Right kidney (tissue), 9 donors: Measurements from ENCODE around the gene HHIP.

Experiments
- DNase-seq: peaks from one replicate; pipeline ENCODE4 v3.0.0-alpha.2; 2016
- long read RNA-seq, 8 donors: transcript quantifications; one replicate each; lab custom pipeline, GENCODE V29; 2026

The HHIP gene, protein sequence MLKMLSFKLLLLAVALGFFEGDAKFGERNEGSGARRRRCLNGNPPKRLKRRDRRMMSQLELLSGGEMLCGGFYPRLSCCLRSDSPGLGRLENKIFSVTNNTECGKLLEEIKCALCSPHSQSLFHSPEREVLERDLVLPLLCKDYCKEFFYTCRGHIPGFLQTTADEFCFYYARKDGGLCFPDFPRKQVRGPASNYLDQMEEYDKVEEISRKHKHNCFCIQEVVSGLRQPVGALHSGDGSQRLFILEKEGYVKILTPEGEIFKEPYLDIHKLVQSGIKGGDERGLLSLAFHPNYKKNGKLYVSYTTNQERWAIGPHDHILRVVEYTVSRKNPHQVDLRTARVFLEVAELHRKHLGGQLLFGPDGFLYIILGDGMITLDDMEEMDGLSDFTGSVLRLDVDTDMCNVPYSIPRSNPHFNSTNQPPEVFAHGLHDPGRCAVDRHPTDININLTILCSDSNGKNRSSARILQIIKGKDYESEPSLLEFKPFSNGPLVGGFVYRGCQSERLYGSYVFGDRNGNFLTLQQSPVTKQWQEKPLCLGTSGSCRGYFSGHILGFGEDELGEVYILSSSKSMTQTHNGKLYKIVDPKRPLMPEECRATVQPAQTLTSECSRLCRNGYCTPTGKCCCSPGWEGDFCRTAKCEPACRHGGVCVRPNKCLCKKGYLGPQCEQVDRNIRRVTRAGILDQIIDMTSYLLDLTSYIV
- long read RNA-seq, donor 1, partial matches to known transcripts = 0 of 2 reads
- long read RNA-seq, donor 1, other reads (novel, unspliced or antisense) = 0 of 2 reads
- long read RNA-seq, donor 2 = 0 reads
- long read RNA-seq, donor 3 = 0 reads
- long read RNA-seq, donor 4 = 0 reads
- long read RNA-seq, donor 5 = 0 reads
- long read RNA-seq, donor 6 = 0 reads
- long read RNA-seq, donor 7, partial matches to known transcripts = 0 of 2 reads
- long read RNA-seq, donor 7, other reads (novel, unspliced or antisense) = 0 of 2 reads
- long read RNA-seq, donor 8, full-length matches to known transcripts = 3 of 3 reads
- long read RNA-seq, donor 8, partial matches to known transcripts = 0 of 3 reads
- long read RNA-seq, donor 8, other reads (novel, unspliced or antisense) = 0 of 3 reads

DNA sequence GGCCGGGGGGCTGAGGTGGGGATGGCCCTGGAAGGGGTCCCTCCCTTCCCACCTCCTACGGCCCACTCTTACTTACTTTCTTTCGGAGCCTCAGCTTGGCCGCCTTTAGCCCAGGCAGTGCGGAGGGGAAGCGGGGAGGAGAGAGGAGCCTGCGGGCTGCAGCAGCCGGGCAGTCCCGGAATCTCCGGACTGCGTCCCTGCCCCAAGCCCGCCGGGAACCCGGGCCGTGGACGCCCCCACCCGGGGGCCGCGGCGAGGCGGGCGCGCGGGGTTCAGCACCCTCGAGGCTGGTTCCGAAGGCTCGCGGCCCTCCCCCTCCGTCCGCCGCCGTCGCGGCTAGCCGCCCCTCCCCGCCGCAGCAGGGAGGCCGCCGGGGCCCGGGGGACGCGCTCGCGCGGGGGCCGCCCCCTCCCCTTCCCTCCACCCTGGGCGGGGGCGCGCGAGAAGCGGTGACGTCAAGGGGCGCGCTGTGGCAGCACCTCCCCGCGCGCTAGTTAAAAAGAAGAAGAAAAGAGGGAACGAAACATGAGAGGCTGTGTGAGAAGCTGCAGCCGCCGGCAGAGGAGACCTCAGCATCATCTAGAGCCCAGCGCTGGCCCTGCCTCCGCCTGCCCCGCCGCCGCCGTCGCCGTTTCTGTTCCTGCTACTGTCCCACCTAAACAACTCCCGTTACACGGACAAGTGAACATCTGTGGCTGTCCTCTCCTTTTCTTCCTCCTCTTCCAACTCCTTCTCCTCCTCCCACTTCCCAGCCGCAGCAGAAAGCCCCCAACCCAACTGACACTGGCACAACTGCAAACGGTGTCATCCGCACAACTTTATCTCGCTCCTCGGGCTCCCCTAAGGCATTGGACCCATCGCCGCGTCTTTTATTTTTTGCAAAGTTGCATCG, at the start of gene HHIP:
Gene HHIP (plus strand): TSS at position 526 of the 892 bp plus-strand sequence. CDS start 520 bp downstream, outside the sequence.
- peak; percentile 82 for DNase-seq

GRCh38 chr4:144597171-144597570, 48.8 kb upstream of the HHIP start:
- no peak for DNase-seq

DNA sequence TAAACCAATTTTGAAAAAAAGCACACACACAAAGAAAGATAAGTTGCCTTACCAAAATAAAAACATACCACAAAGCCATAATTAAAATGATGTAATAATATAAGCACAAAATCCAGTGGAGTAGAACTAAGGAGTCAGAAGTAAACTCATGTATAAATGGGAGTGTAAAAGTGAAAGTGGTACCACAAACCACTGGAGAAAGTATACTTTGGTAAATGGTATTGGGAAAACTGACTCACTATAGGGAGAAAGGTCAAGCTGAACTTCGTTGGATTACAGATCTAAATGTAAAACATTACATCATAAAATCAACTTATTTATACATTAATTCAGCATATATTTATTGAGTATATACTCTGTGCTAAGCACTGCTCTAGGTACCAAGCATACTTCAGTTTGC, 46.3 kb upstream of the HHIP start:
- DNase-seq = no peak

DNA sequence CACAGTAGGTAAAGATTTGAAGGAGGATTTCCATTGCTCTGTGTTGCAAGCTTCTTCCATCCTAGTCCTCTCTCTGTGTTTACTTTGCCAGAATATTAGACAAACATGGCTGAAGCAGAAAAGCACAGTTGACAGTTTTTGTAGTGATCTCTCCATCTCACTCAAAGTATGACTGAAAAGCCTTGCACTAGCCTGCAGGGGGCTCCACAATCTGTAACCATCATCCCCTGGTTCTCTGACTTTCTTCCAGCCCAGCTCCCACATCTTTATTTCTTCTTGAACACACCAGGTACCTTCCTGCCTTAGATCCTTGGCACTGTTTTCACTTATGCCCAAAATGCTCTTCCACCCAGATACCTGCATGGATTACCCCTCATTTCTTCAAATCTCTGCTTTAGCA, 34.1 kb upstream of the HHIP start:
- DNase-seq = no peak

DNA sequence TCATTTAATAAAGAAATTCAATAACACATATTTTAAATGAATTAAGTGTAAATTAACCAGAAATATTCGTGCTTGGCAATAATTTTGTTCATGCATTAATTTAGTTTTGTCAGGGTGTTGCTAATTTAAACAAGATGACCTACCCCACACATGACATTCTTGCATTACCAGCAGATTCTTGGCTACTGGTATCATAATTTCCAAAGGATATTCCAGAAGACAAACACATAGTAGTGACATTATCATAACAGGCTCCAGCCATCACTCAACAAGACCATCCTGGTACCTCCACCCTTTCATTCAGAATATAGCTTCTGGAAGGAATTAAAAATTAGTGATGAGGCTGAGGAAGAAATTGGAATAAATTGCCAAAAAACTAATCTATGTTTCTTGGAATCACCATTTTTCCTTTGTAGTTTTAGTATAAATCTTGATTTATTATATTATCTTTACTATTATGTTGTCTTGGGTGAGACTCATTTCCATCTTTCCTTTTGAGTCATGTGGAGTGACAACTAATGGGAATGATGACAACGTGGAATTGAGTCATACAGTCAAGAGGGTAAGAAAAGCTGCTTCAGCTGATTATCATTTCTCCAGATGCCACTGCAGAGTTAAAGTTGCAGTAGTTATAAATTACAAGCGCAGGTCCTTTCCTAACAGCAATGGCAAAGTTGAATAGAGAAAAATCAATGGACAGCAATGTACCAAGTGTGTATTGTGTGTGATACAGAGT, 30.9 kb upstream of the HHIP start:
- no peak for DNase-seq

DNA sequence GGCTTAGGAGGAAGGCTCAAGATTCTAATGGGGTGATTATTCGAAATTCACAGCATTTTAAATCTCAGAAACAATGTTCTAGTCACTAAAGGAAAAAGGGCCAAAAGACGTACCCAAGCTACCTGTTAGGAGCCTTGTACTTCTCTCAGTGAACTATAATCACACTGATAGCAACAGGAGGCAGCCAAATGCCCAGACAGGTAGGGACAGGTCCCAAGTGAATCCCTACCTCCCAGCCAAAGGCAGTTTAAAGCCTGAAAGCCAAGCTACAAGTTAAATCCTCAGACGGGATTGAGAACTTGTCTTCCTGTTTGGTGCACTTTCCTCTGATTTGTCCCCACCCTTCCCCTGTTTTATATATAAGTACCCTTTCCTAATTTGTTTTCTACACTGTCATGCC, 24.3 kb upstream of the HHIP start:
- no peak for DNase-seq

DNA sequence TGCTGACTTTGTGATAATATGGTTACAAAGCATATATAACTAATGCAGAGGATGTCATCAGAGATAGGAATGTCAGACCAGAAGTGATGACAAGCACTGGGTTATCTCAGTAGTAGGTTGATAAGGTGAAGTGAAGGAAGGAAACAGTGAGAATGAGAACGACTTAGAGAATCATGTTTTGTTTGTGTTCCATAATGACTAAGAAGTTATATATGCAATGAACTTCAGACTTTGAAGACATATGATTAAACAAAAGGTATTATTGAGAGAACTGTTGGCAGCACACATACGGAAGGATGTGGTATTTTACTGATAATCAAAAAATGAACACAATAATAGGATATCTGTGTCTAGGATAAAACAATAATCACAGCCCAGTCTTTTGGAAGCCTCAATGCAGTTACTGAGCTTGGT, 18.3 kb upstream of the HHIP start:
- no peak for DNase-seq

DNA sequence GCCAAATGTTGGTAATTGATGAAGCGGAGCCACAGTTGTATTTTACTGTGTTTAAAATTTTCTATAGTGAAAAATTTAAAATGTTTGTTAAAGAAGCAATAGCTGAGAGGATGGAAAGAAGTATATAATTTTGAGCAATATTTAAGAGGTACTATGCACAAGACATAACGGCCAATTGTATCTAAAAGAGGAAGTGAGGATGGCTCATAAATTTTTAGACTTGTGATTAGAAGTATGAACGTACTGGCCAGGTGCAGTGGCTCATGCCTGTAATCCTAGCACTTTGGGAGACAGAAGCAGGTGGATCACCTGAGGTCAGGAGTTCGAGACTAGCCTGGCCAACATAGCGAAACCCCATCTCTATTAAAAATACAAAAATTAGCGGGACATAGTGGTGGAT, 12.7 kb upstream of the HHIP start:
- no peak for DNase-seq

GRCh38 chr4:144634978-144635747, 10.8 kb upstream of the HHIP start:
- DNase-seq = no peak

- peak; percentile 6 for DNase-seq
These were observed 1.4 kb upstream of the HHIP start for GRCh38 chr4:144644368-144645101.

GRCh38 chr4:144645102-144645630, 790 bp upstream of the HHIP start:
- DNase-seq = peak; percentile 63

- DNase-seq = peak; percentile 70
These were observed 653 bp downstream of the HHIP start for GRCh38 chr4:144646523-144647094.

- DNase-seq = peak; percentile 55
These were observed 1.2 kb downstream of the HHIP start for GRCh38 chr4:144647095-144647561.

DNA sequence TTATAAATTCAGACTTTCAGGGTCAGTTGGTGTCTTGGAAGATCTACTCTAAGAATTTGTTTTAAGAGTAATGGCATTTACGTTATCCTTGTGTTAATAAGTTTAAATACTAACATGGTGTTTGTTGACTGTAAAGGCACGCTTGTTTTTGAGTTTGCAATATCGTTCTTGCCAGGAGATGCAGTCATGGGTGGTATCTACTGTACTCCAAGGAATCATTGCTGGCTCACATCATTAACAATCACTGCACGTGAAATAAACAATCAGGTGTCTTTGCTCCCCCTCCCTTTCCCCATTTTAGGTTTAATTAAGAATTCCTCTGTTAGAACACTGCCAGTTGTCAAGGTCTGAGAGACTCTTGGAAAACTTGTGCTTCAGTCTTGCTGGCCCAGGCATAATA, 1.6 kb downstream of the HHIP start:
- no peak for DNase-seq

GRCh38 chr4:144648042-144648441, 2.1 kb downstream of the HHIP start:
- no peak for DNase-seq

DNA sequence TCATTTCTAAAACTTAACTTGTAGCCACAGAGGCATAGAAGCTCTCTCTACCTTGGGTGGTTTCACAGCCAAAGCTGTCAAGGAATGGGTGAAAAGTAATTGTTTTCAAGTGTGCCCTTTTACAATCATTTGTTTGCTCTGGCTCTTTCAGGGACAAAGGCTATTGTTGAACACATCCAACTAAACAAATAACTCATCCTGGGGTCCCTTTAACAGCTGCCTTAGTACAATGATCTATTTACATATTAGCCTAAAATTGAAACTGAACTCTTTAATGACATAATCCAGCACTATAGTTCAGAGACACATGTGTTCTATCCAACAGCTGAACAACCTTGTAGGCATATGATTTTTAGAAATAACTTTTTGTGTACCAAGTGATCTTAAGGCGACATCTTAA, 3.7 kb downstream of the HHIP start:
- DNase-seq = no peak

- DNase-seq = no peak
These were observed 4.5 kb downstream of the HHIP start for GRCh38 chr4:144650311-144651005.
